Small intestine (tissue), 7 donors: Measurements from ENCODE around the gene GPATCH8. TPM values are rescaled to one million over a fixed set of nuclear protein-coding genes. Genes with fewer than 3 reads are reported as not detected.

ENCODE experiments used
- DNase-seq, 2 donors: peaks; one replicate each; pipeline versions ENCODE4 v3.0.0 to v3.0.0-alpha.2; 2013
- FAIRE-seq: peaks from 2 replicates; lab custom pipeline; 2012; peaks lifted over from hg19 to GRCh38; lab: Jason Lieb, UNC
- H3K27ac ChIP-seq, 3 donors: one replicate each; pipeline ENCODE4 v1.5.1; 2013; ENCODE audit warnings: low read length in 2 of 3, mild to moderate bottlenecking in 2 of 3, control low read depth in 1 of 3, inconsistent platforms in 1 of 3, low read depth in 1 of 3, moderate library complexity in 1 of 3
- H3K27me3 ChIP-seq, 3 donors: one replicate each; pipeline ENCODE4 v1.6.1; 2013; ENCODE audit warnings: low read length in 3 of 3, inconsistent platforms in 1 of 3; ENCODE audit not compliant: control insufficient read depth in 3 of 3, insufficient read depth in 3 of 3
- H3K36me3 ChIP-seq, 3 donors: one replicate each; pipeline ENCODE4 v1.6.1; 2013; ENCODE audit warnings: low read length in 3 of 3, inconsistent platforms in 1 of 3, low read depth in 1 of 3, mild to moderate bottlenecking in 1 of 3, moderate library complexity in 1 of 3; ENCODE audit not compliant: control insufficient read depth in 3 of 3, insufficient read depth in 2 of 3
- H3K4me1 ChIP-seq, 3 donors: one replicate each; pipeline ENCODE4 v1.6.1; 2013; ENCODE audit warnings: low read length in 2 of 3, inconsistent platforms in 1 of 3, low read depth in 1 of 3, mild to moderate bottlenecking in 1 of 3, moderate library complexity in 1 of 3; ENCODE audit not compliant: control insufficient read depth in 3 of 3, insufficient read depth in 2 of 3
- H3K4me3 ChIP-seq, 3 donors: one replicate each; pipeline ENCODE4 v1.5.1; 2013; ENCODE audit warnings: low read length in 3 of 3, control low read depth in 1 of 3, inconsistent platforms in 1 of 3, low read depth in 1 of 3, mild to moderate bottlenecking in 1 of 3, moderate library complexity in 1 of 3
- H3K9me3 ChIP-seq, 2 donors: one replicate each; pipeline ENCODE4 v1.6.1; 2013; ENCODE audit warnings: low read depth in 1 of 2, low read length in 1 of 2; ENCODE audit not compliant: control insufficient read depth in 2 of 2, insufficient read depth in 1 of 2
- WGBS, 3 donors: extraction: QIAGEN DNeasy Blood & Tissue Kit; methylation state at CpG; one replicate each; pipeline ENCODE4 v1.1.7; 2013; 5-methylcytosine and 5-hydroxymethylcytosine counted together
- polyA plus RNA-seq, 4 donors: library from polyadenylated mRNA; stranded (reverse) in 3 of 4; unstranded in 1 of 4; fragments of 200-250 nt in 3 of 4; fragments of 120-200 nt in 1 of 4; gene quantifications; one replicate each; pipeline versions ENCODE4 v1.2.1 to v1.2.3, GENCODE V29; 2013
- donor health status: healthy with polysubstance abuse.
- donor health status: control.
- donor health status: control.
- donor health status: Bipolar disorder and iron deficiency.
- donor health status: healthy.

GPATCH8 gene
- polyA plus RNA-seq, 4 donors, result 7.3 to 29.6 (median 10.7) TPM

- H3K4me3 ChIP-seq, result no peak overlapping the region
- peaks cover 0 to 12% (median 3%) of the 10 kb centered on the region in 3 donors for H3K36me3 ChIP-seq
- H3K27ac ChIP-seq, result no peak overlapping the region
- 88 to 95% (median 93%) methylated on average over 3 to 6 of the region's 6 CpGs for WGBS, 3 donors
- peaks cover 0 to 1% (median 0%) of the 10 kb centered on the region in 3 donors for H3K4me1 ChIP-seq
- FAIRE-seq, result no peak
- H3K9me3 ChIP-seq, result no peaks in the 10 kb centered on the region
- H3K27me3 ChIP-seq, result no peaks in the 10 kb centered on the region
- DNase-seq, result no peak
Measured at GRCh38 chr17:44489581-44489980, 13.6 kb downstream of the GPATCH8 start.

- FAIRE-seq, result no peak
- DNase-seq, result no peak
- Histone ChIP-seq H3K4me1 (no peaks in the 10 kb centered on the region), H3K27ac (no peak overlapping the region), H3K27me3 (no peaks in the 10 kb centered on the region), H3K36me3 (peaks cover 0 to 14% (median 3%) of the 10 kb centered on the region in 3 donors), H3K9me3 (no peaks in the 10 kb centered on the region), H3K4me3 (no peak overlapping the region)
- WGBS, 3 donors, result 87 to 93% (median 87%) methylated on average over 2 of the region's 2 CpGs
Measured at GRCh38 chr17:44487170-44487569, 16.0 kb downstream of the GPATCH8 start.

GRCh38 chr17:44473367-44473766 is 29.8 kb downstream of the GPATCH8 start:
- Histone ChIP-seq H3K4me3 (no peak overlapping the region), H3K36me3 (peaks cover 0 to 12% (median 0%) of the 10 kb centered on the region in 3 donors), H3K4me1 (no peaks in the 10 kb centered on the region), H3K27ac (no peak overlapping the region), H3K27me3 (no peaks in the 10 kb centered on the region), H3K9me3 (no peaks in the 10 kb centered on the region)
- no peak for DNase-seq
- FAIRE-seq, result no peak
- 95 to 97% (median 95%) methylated on average over 6 of the region's 6 CpGs for WGBS, 3 donors

- Histone ChIP-seq H3K27me3 (no peaks in the 10 kb centered on the region), H3K4me3 (no peak overlapping the region), H3K27ac (no peak overlapping the region), H3K9me3 (no peaks in the 10 kb centered on the region), H3K4me1 (peaks cover 0 to 3% (median 0%) of the 10 kb centered on the region in 3 donors), H3K36me3 (peaks cover 0 to 5% (median 0%) of the 10 kb centered on the region in 3 donors)
- 95 to 97% (median 96%) methylated on average over 2 of the region's 2 CpGs for WGBS, 3 donors
- no peak for DNase-seq
- FAIRE-seq, result no peak
Measured at GRCh38 chr17:44469676-44470075, 33.5 kb downstream of the GPATCH8 start.

GRCh38 chr17:44467108-44467507 is 36.1 kb downstream of the GPATCH8 start:
- H3K9me3 ChIP-seq, result no peaks in the 10 kb centered on the region
- H3K4me1 ChIP-seq, result peaks cover 0 to 3% (median 0%) of the 10 kb centered on the region in 3 donors
- peaks cover 0 to 14% (median 4%) of the 10 kb centered on the region in 3 donors for H3K36me3 ChIP-seq
- no peak overlapping the region for H3K4me3 ChIP-seq
- WGBS, 3 donors, result 29 to 36% (median 29%) methylated on average over 3 of the region's 3 CpGs
- FAIRE-seq (no peak), DNase-seq (no peak)
- H3K27ac ChIP-seq, result no peak overlapping the region
- no peaks in the 10 kb centered on the region for H3K27me3 ChIP-seq

GRCh38 chr17:44466339-44466738 is 36.9 kb downstream of the GPATCH8 start:
- DNase-seq (no peak), FAIRE-seq (no peak)
- H3K4me3 ChIP-seq, result no peak overlapping the region
- no peak overlapping the region for H3K27ac ChIP-seq
- no peaks in the 10 kb centered on the region for H3K9me3 ChIP-seq
- peaks cover 0 to 19% (median 4%) of the 10 kb centered on the region in 3 donors for H3K36me3 ChIP-seq
- peaks cover 0 to 3% (median 0%) of the 10 kb centered on the region in 3 donors for H3K4me1 ChIP-seq
- no peaks in the 10 kb centered on the region for H3K27me3 ChIP-seq

- WGBS, 3 donors, result 81 to 90% (median 89%) methylated on average over 3 of the region's 3 CpGs
- Histone ChIP-seq H3K4me3 (no peak overlapping the region), H3K27me3 (no peaks in the 10 kb centered on the region), H3K36me3 (peaks cover 0 to 21% (median 4%) of the 10 kb centered on the region in 3 donors), H3K9me3 (no peaks in the 10 kb centered on the region), H3K27ac (no peak overlapping the region), H3K4me1 (peaks cover 0 to 3% (median 0%) of the 10 kb centered on the region in 3 donors)
- DNase-seq (no peak), FAIRE-seq (no peak)
Measured at GRCh38 chr17:44465897-44466296, 37.3 kb downstream of the GPATCH8 start.

- FAIRE-seq (no peak), DNase-seq (no peak)
- Histone ChIP-seq H3K9me3 (no peaks in the 10 kb centered on the region), H3K27me3 (no peaks in the 10 kb centered on the region), H3K4me3 (no peak overlapping the region), H3K36me3 (peaks cover 0 to 21% (median 4%) of the 10 kb centered on the region in 3 donors), H3K4me1 (peaks cover 0 to 3% (median 0%) of the 10 kb centered on the region in 3 donors), H3K27ac (no peak overlapping the region)
- 88 to 94% (median 94%) methylated on average over 2 of the region's 2 CpGs for WGBS, 3 donors
Measured at GRCh38 chr17:44465276-44465675, 37.9 kb downstream of the GPATCH8 start.

GRCh38 chr17:44464037-44464436 is 39.2 kb downstream of the GPATCH8 start:
- 88 to 91% (median 88%) methylated on average over 1 of the region's 1 CpG for WGBS, 3 donors
- no peak for FAIRE-seq
- H3K4me1 ChIP-seq, result peaks cover 0 to 3% (median 0%) of the 10 kb centered on the region in 3 donors

More at GRCh38 chr17:44464037-44464436, 39.2 kb downstream of the GPATCH8 start:
- Histone ChIP-seq H3K4me3 (no peak overlapping the region), H3K36me3 (peaks cover 0 to 19% (median 4%) of the 10 kb centered on the region in 3 donors), H3K27ac (no peak overlapping the region), H3K9me3 (no peaks in the 10 kb centered on the region), H3K27me3 (no peaks in the 10 kb centered on the region)
- no peak for DNase-seq
